ENCODE results near the gene KPNB1. TPM values are rescaled to one million over a fixed set of nuclear protein-coding genes. Genes with fewer than 3 reads are reported as not detected.

Gene KPNB1
- 100 to 1,000 TPM in 11 of 12 donors, 10 to 100 TPM in 1; 81.8 to 666 (median 173) TPM for polyA plus RNA-seq (ENCODE audit: insufficient read length in 12 of 12)
- long read RNA-seq, donor 1, full-length matches to known transcripts = 37 of 140 reads
- long read RNA-seq, donor 1, partial matches to known transcripts = 103 of 140 reads
- long read RNA-seq, donor 1, other reads (novel, unspliced or antisense) = 0 of 140 reads
- long read RNA-seq, donor 2, full-length matches to known transcripts = 46 of 205 reads
- long read RNA-seq, donor 2, partial matches to known transcripts = 159 of 205 reads
- long read RNA-seq, donor 2, other reads (novel, unspliced or antisense) = 0 of 205 reads
- long read RNA-seq, donor 3, full-length matches to known transcripts = 33 of 38 reads
- long read RNA-seq, donor 3, partial matches to known transcripts = 5 of 38 reads
- long read RNA-seq, donor 3, other reads (novel, unspliced or antisense) = 0 of 38 reads
- long read RNA-seq, donor 4, full-length matches to known transcripts = 26 of 42 reads
- long read RNA-seq, donor 4, partial matches to known transcripts = 16 of 42 reads
- long read RNA-seq, donor 4, other reads (novel, unspliced or antisense) = 0 of 42 reads
- long read RNA-seq, donor 5, full-length matches to known transcripts = 39 of 194 reads
- long read RNA-seq, donor 5, partial matches to known transcripts = 155 of 194 reads
- long read RNA-seq, donor 5, other reads (novel, unspliced or antisense) = 0 of 194 reads
- long read RNA-seq, donor 6, full-length matches to known transcripts = 28 of 42 reads
- long read RNA-seq, donor 6, partial matches to known transcripts = 14 of 42 reads
- long read RNA-seq, donor 6, other reads (novel, unspliced or antisense) = 0 of 42 reads
- long read RNA-seq, donor 7, full-length matches to known transcripts = 24 of 24 reads
- long read RNA-seq, donor 7, partial matches to known transcripts = 0 of 24 reads
- long read RNA-seq, donor 7, other reads (novel, unspliced or antisense) = 0 of 24 reads
- long read RNA-seq, donor 8, full-length matches to known transcripts = 33 of 171 reads
- long read RNA-seq, donor 8, partial matches to known transcripts = 138 of 171 reads
- long read RNA-seq, donor 8, other reads (novel, unspliced or antisense) = 0 of 171 reads
- long read RNA-seq, donor 9, full-length matches to known transcripts = 14 of 59 reads
- long read RNA-seq, donor 9, partial matches to known transcripts = 45 of 59 reads
- long read RNA-seq, donor 9, other reads (novel, unspliced or antisense) = 0 of 59 reads
- long read RNA-seq, donor 10, full-length matches to known transcripts = 31 of 88 reads
- long read RNA-seq, donor 10, partial matches to known transcripts = 57 of 88 reads
- long read RNA-seq, donor 10, other reads (novel, unspliced or antisense) = 0 of 88 reads
- long read RNA-seq, donor 11, full-length matches to known transcripts = 39 of 109 reads
- long read RNA-seq, donor 11, partial matches to known transcripts = 70 of 109 reads
- long read RNA-seq, donor 11, other reads (novel, unspliced or antisense) = 0 of 109 reads

DNA sequence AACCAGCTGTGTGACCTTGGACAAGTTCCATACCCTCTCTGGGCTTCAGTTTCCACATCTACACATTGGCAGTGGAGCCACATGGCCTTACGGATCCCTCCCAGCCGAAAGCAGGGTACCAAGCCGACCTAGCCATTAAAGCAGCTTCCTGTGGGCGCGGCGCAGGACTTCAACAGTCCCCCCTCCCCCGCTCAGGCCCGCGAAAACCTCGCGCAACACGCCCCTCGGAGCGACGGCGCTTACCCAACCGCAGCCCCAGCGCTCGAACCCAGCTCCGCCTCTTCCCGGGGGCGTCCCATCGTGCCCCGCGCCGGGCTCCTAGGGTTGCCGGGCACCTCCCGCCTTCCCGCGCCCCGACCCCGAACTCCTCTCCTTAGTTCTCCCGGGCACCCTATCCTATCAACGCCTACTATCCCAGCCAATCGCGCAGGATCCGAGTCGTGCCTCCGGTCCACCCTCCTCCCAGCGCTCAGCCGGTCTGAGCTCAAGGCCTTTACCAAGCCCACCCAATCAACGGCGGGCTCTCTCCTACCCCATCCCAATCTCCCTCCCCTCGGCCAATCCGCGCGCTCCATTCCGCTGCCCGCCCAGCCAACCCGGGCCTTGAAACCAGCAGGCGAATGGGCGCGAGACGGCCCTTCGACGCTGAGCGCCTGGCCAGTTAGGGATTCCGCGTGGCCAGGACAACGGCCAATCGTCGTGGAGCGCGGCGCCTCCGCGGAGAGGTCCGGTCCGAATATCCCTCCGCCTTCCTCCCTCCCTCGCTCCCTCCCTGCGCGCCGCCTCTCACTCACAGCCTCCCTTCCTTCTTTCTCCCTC lies at the start of gene KPNB1:
TSS of gene KPNB1 (plus strand) at position 767 of the 819 bp plus-strand sequence. CDS start 326 bp downstream, outside the sequence.
- peak; percentile 100 for DNase-seq

DNA sequence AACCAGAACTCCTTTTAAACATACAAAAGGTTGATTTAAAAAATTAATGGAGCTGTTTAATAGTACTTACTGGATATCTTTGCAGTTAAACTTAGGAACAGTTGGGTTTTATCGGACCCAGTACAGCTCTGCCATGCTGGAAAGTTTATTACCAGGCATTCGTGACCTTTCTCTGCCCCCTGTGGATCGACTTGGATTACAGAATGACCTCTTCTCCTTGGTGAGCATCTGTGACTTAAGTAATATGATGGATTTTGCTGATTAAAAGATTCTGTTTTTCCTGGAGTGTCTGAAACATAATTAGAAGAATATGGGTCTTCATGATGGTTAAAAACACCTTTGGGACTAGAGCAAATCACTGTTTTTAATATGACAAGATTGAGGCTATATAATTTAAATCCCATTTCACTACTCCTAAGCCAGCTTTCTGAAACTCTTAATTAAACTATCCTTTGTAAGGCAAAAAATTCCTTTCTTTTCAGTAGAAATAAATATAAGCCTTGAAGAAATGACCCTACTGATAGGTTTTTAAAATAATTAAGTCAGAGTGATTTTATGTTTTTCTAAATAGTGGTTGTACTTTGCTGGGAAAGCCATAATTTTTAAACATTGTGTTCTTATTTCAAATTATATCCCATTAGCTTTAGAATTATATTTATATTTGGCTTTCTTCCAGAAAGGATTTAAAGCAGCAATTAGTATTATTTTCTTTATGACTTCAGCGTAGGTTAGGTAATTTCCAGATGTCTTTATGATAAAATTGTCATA lies 45.7 kb upstream of the KPNB1 start:
- DNase-seq = no peak

DNA sequence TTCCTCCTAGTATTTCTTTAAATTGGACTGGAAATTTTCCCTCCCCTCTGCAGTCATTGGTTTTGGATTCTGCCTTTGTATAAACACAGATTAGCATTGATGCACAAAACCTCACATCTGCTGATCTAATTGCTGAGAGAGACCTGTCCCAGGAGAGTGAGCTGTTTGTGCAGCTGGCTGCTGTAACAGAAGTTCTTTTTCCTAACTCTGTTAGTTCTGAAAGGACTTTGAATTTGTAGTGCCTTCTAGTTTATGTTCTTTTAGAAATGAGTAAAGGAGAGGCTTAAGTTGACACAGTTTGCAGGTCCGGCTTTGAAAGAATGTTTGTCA lies 45.2 kb upstream of the KPNB1 start:
- peak; percentile 82 for DNase-seq

DNA sequence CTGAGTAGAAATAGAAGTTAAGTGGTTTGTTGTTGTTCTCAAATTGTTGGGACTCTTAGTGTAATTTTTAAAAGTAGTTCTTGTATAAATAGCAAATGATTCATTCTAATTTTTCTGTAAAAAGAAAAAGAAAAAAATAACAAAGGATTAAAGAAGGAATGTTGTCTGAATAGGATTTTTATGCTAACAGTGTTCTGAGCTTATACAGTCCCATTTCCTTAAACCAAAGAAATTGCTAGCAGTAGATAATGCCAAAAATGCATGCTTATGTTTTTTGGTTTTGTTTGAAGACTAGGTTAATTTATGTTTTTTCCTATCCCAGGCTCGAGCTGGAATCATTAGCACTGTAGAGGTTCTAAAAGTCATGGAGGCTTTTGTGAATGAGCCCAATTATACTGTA lies 44.7 kb upstream of the KPNB1 start:
- no peak for DNase-seq

DNA sequence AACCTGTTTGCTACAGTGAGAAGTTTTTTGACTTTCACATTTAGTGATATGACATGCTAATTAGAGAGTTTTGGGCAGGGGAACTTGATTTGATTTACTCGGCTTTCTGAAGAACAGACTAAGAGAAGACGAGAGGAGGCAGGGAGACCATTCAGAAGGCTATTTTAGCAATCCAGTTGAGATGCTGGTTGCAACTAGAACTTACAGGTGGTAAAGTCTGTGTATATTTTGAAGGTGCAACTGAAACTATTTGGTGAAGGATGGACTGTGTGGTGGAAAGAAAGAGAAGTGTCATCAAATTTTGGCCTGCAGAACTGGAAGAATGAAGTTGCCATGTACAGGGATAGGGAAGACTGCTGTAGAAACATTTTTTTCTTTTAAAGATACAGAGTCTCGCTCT lies 42.2 kb upstream of the KPNB1 start:
- DNase-seq = no peak

DNA sequence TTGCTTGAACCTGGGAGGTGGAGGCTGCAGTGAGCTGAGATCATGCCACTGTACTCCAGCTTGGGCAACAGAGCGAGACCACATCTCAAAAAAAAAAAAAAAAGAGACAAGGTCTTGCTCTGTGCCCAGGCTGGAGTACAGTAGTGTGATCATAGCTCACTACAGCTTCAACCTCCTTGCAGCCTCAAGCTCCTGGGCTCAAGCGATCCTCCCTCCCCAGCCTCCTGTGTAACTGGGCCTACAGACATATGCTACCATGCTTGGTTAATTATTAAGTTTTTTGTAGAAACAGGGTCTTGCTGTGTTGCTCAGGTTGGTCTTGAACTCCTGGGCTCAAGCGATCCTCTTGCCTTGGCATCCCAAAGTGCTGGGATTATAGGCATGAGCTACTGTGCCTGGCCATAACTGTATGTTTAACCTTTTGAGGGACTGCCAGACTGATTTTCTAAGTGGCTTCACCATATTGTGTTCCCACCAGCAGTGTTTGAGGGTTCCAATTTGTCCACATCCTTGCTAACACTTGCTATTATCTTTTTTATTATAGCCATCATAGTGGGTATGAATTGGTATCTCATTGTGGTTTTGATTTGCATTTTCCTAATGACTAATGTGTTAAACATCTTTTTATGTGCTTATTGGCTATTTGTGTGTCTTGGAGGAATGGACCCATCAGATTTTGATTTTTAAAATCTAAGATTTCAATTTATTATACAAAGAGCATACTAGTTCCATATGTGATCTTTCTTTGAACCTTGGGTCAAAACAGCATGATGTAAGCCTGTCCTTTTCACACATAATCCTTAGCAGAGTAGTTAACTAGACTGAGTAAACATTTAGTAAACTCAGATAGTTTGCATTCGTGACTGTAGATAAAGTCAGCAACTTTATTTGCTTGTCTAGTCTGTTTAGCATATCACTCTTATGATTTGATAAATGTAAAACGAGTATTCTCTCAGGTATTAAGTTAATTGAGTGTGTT lies 38.1 kb upstream of the KPNB1 start:
- DNase-seq = no peak

DNA sequence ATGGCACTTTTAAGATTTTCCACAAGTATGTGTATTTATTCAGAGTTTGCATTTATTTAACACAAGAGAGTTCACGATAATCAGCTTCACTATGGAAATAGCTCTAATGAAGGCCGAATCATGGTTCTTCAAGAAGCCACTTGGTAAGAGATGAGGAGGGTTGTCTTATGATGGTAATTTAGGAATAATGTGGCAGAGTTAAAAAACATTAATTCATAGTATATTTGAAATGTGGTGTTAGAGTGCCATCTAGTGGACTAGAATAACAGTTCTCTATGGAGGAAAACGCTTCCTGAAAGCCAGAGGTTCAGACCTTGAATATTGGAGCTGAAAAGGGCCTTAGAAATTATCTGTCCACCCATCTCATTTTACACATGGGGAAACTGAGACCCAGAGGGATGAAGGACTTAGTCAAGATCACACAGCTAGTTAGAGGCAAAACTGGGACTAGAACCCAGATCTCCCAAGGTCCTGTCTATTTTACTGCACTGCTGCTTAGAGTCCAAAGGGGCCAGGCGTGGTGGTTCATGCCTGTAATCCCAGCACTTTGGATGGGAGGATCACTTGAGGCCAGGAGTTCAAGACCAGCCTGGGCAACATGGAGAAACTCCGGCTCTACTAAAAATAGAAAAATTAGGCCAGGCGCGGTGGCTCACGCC lies 33.8 kb upstream of the KPNB1 start:
- DNase-seq = peak; percentile 64

DNA sequence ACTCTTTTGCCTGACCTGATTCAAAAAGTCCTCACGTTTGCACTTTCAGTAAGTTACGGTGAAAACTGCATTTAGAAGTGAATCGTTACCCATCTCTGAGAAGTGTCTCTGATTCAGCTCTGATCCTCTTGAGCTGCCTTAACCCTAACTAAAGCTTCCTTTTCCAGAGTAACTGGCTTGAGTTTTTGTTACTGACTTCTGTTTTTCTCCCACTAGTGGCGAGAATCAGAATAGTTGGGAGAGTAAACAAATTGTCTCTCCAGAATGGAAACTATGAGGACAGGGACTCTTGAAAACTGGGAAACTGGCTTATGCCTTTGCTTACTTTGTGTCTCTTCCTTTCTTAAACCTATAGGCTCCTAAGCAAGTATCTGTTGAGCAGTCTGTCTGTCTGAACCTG lies 31.3 kb upstream of the KPNB1 start:
- DNase-seq = no peak

DNA sequence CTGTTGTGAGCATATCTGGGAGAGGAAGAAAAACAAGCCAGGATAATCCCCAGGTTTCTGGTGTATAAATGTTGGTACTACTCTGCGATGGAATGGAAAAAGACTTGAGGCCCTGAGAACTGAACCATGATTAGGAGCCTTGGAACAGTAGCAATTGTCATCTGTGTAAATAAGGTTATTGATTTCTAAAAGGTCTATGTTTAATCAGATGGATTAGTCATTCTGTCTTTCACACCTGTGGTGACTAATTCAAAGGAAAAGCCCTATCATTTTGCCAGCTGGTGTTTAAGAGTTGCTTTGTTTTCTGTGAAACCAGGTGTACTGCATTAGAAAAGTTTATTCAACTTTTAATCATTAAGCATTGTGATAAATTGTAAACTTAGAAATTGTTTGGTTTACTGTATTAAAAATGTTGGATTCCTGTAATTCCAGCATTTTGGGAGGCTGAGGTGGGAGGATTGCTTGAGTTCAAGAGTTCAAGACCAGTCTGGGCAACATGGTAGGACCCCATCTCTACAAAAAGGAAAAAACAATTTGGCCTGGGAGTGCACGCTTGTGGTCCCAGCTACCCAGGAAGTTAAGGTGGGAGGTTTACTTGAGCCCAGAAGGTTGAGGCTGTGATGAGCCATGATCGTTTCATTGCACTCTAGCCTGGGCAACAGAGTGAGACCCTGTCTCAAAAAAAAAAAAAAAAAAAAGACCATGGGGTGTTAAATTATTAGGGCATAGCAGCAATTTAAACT lies 29.0 kb upstream of the KPNB1 start:
- no peak for DNase-seq

DNA sequence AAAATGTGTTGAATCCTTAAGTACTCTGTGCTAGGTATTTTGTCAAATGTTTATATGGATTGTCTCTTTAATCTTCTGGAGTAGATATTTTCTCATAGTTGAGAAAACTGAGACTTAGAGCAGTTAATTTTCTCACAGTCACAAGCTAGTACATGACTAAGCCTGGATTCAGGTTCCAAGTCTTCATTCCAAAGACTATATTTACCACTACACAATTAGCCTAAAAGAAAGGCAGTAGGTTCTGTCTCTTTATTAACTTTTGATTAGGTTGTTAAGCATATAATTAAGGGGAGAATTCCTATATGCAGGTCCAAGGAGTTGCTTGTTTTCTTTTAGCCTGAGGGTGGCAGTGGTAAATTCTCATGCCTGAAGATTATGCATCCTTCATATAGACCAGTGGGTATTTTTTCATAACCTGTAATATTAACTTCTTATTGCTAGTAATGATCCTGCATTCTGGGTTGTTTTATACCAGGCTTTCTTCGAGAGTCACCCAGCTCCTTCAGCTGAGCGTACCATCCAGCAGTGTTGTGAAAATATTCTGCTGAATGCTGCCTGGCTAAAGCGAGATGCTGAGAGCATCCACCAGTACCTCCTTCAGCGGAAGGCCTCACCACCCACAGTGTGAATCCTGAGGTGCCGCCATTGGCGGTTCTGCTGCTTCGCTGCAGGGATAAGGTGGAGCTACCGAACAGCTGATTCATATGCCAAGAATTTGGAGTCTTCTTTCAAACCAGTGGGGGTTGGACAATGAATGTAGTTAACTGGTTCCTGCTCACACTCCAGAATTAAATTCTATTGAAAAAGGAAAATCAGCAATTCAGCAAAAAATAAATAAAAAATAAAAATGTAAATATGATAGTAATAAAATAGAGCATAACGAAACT lies 28.2 kb upstream of the KPNB1 start:
- no peak for DNase-seq

DNA sequence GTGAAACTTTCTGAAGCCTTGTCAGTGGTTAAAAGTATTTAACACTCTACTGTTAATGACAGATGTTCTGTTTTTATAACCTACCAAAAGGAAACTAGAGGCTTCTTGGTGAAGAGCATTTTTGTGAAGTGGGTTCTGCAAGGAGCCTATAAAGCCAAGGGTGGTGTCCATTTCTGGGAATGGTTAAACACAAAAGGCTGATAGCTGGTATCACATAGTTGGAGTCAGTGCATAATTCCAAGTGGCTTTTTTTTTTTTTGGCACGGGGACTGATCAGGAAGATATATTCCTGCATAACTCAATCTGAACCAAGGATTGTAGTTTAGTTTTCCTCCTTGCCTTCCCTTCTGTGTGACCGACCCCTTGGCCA lies 27.6 kb upstream of the KPNB1 start:
- no peak for DNase-seq

DNA sequence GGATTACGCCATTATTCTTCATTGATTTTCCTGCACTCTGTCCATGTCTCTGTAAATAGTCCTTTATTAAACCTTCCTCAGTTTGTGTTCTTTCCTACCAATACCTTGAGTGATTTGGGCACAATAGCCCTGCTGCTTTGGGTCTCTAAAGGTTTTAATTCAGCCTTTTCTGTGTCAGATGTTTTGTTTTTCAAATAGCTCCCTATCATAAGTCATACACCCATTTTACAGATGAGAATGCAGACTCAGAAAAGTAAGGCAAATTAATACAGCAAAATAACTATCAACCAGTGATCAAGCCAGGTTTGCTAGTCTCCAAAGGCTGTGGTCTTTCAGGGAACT lies 25.0 kb upstream of the KPNB1 start:
- no peak for DNase-seq

DNA sequence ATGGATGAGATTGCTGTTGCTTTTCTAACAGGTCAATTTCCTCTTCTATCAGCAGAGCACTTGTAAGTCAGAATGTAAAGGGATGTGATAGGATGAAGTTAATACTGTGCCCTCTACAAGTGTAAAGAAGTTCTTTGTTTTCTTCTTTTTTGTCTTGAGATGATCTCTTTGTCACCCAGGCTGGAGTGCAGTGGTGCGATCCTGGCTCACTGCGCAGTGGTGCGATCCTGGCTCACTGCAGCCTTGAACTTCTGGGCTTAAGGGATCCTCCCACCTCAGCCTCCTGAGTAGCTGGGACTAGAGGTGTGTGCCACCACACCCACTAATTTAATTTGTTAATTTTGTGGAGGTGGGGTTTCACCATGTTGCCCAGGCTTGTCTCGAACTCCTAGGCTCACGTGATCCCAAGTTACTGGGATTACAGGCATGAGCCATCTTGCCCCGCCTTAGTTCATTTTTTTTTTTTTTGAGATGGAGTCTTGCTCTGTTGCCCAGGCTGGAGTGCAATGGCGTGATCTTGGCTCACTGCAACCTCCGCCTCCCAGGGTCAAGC lies 21.6 kb upstream of the KPNB1 start:
- DNase-seq = no peak

DNA sequence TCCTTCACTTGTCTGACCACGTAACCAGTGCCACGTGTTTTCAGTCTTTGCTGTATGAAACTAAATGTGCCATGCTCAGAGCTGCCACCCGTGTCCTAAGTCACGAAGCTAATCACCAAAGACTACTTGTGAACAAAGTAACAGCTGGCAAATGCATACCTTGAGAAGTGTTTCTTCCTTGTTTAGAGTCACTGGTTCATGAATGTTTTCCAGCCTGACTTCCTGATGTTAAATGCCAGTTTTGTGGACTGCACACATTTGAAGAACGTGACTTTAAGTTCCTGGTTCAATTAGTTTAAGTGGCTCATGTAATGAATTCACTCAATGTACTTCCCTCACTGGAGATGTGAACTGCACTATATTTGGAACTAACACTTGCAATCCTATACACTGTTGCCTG lies 19.9 kb upstream of the KPNB1 start:
- DNase-seq = no peak

DNA sequence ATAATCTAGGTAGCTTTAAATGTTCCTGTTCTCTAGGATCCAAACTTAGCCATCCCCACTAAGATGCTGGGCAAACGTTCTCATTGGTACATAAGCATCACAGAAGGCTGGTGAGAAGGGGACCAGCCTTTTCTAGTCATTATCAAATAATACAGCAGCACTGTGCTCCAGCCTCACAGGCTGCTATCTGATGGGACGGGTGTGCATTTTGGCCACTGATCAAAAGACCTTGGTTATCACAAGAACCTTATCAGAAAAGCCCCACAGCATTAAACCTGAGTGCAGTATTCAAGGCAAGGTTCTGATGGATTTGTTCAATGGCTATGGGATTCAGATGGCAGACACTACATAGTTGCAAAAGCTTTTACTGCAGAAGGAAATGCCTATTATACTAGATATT lies 19.1 kb upstream of the KPNB1 start:
- no peak for DNase-seq

DNA sequence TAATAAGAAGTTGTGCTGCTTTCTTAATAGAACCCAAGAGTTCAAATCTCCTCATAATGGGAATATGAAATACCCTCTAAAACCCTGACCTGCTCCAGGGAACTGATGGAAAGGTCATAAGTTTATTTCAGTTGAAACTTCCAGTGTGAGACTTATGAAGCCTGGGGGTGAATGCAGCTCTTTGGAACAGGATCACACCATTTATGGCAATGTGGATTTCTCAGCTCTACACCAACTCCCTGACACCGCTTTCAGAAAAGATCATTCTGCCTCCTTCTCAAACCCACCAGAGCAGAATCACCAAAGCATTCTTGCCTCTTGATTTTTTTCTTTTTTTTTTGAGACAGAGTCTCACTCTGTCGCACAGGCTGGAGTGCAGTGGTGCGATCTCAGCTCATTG lies 16.7 kb upstream of the KPNB1 start:
- no peak for DNase-seq
